GM12872 (cell line): ENCODE results near the gene CUX1.

Source experiments
- TF ChIP-seq, protein P1 (sequence below): IDR thresholded peaks from 3 replicates; pipeline ENCODE4 v1.5.1; 2011; ENCODE audit warnings: low read depth, mild to moderate bottlenecking, low read length, moderate library complexity; ENCODE audit not compliant: insufficient read depth

CUX1 gene

DNA sequence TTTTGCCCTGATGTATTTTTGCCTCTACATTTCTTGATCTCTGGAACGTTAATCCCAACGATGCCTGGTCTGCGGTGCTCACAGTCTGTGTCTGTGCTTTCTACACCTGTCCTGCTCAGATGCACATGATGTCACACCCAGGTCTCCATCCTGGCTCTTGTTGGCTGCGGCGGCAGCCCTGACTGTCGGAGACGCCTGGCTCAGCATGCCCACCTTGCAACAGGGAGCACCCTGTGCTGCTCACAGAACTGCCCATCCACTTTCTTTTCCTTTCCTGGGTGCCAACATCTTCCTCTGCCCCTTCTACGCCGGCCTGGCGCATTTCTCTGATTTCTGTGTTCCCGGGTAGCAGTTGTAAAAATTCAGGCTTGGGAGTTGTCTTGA, 106.2 kb downstream of the CUX1 start:
- TF ChIP-seq, protein P1, sequence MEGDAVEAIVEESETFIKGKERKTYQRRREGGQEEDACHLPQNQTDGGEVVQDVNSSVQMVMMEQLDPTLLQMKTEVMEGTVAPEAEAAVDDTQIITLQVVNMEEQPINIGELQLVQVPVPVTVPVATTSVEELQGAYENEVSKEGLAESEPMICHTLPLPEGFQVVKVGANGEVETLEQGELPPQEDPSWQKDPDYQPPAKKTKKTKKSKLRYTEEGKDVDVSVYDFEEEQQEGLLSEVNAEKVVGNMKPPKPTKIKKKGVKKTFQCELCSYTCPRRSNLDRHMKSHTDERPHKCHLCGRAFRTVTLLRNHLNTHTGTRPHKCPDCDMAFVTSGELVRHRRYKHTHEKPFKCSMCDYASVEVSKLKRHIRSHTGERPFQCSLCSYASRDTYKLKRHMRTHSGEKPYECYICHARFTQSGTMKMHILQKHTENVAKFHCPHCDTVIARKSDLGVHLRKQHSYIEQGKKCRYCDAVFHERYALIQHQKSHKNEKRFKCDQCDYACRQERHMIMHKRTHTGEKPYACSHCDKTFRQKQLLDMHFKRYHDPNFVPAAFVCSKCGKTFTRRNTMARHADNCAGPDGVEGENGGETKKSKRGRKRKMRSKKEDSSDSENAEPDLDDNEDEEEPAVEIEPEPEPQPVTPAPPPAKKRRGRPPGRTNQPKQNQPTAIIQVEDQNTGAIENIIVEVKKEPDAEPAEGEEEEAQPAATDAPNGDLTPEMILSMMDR: no peak

DNA sequence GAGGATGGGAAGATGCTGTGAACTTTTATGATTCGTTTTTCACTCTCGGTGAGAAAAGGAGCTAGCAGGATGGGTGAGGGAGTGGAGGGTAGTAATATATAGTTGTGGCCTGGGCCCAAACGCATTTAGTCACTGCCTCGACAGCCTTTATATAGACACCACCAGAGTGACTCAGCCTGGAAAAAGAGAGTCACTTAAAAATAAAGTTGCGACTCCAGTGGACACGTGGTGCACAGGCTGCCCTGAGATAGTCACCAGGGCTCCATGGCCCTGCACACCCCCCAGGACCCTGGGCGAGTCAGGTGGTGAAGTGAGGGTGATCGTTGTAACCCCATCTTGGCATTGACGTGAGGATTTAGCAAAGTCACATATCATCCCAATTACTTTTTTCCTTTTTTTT, 106.7 kb downstream of the CUX1 start:
- TF ChIP-seq, protein P1: no peak

DNA sequence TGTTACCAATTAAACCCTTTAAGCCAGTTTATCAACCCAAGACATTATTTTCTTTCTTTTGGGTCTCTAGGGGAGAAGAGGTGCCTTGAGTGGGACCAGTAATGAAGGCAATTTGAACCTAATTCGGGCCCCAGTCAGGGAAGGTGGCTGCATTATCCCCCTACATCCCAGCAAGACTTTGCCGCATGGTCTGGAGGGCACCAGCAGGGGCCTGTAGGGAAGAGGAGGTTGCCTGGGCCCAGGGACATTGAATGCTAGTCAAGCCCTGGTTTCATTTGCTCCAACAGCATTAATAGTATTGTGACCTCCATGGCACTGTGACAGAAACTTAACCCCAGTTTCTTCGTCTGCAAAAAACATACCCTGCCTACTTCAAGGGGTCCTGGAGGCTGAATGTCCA, 108.8 kb downstream of the CUX1 start:
- TF ChIP-seq, protein P1: no peak

DNA sequence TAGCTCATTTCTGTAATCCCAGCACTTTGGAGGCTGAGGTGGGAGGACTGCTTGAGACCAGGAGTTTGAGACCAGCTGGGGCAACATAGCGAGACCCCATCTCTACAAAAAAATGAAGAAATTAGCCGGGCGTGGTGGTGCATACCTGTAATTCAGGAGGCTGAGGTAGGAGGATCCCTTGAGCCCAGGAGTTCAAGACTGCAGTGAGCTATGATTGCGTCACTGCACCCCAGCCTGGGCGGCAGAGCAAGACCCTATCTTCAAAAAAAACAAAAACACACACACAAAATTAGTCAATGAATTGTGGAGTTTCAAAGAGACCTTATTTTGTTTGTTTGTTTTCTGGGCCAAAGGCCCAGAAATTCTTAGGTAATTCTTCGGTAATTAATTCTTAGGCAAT, 110.0 kb downstream of the CUX1 start:
- TF ChIP-seq, protein P1: no peak

DNA sequence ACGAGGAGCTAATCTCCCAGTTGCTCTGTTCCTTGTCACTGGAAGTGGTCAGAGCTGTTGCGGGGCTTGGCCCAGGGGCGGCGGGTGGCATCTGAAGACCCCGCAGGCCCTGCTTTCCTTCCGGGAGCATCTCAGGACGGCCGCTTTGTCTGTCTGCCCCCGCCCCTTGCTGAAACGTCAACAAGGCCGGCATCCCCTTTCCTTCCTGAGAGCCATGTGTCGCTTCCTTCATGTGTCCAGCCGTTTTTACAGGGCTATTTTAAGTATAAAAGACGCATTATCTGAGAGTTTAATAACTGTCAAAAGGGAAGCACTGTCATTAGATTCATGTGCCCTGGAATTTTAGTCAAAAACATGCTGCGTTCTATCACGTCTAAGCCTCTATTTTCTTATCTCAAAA, 110.4 kb downstream of the CUX1 start:
- TF ChIP-seq, protein P1: no peak

DNA sequence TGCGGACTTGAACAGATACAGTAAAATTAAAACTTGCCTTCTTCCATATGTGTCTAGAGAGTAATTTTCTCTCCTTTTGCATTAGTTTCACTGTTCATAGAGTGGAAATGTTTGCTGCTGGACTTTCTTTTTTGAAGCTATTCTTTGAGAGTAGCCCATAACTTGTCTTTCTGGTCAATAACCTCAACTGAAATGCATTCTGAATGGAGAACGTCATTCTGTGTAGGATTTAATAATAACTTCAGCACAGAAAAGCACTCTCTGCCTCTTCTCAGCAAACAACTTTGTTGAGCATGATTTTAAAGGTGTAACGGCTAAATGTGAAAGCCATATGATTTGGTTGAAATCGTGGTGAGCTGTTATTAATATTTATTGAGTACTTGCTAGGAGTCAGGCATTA, 111.8 kb downstream of the CUX1 start:
- TF ChIP-seq, protein P1: no peak

DNA sequence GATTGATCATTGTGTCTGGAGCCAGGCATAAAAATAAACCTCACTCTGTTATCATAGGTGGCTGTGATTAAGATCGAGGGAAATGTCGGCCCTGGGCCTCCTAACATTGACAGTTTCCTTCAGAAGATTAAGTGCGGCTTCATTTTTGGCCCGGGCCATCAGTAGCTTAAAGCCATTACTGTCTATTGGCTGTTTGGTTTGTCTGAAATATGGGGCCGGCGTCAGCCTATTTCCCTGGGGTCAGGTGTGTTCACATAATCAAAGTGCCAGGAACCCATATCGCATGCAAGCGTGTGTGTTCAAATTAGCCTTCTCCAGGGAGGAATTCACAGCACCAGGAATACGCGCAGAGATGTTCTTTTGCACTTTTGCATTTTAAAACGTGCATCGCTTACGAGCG, 114.7 kb downstream of the CUX1 start:
- TF ChIP-seq, protein P1: no peak

DNA sequence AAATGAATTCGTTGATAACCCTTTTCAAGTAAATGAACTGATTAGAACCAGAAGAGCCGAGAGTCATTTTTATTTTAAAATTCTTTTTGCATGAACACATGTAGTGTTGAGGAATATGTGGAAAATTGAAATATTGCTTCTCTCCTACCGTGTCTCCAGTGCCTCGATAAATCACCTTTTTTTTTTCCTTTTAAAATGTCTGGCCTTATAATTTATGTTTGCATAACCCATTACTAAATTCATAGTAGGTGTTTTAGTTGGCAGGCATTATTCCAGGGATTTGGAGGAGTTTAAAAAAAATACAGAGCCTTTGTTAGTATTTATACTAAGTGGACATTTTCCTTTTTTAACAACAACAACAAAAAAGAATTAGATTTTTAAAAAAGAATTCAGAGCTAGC, 115.6 kb downstream of the CUX1 start:
- TF ChIP-seq, protein P1: no peak
